CD14-positive monocyte (primary cell): ENCODE measurements around the gene CLTA. TPM values are rescaled to one million over a fixed set of nuclear protein-coding genes. Genes with fewer than 3 reads are reported as not detected.

ENCODE experiments used
- DNase-seq, 3 donors: peaks; one replicate each; pipeline ENCODE4 v3.0.0-alpha.2; 2011 to 2022
- H2AFZ ChIP-seq: 2 replicates; pipeline ENCODE4 v1.6.0; 2012; ENCODE audit warnings: mild to moderate bottlenecking, low read depth, low read length, inconsistent platforms; ENCODE audit not compliant: insufficient read depth, poor library complexity, severe bottlenecking
- H3K27ac ChIP-seq, 2 donors: 1 replicate in 1 of 2; 2 replicates in 1 of 2; pipeline ENCODE4 v1.5.1; 2012 to 2013; ENCODE audit warnings: low read length in 2 of 2, control low read depth in 1 of 2, inconsistent platforms in 1 of 2, low read depth in 1 of 2, mild to moderate bottlenecking in 1 of 2
- H3K27me3 ChIP-seq, 2 donors: one replicate each; pipeline versions ENCODE4 v1.6.0 to v1.6.1; 2011 to 2013; ENCODE audit warnings: low read length in 2 of 2; ENCODE audit not compliant: control insufficient read depth in 2 of 2, insufficient read depth in 2 of 2
- H3K36me3 ChIP-seq, 2 donors: replicated peaks in 1 of 2; 1 replicate in 1 of 2; 2 replicates in 1 of 2; pipeline versions ENCODE4 v1.5.1 to v1.6.1; 2012 to 2013; ENCODE audit warnings: low read length in 2 of 2, control low read depth in 1 of 2, inconsistent platforms in 1 of 2, mild to moderate bottlenecking in 1 of 2; ENCODE audit not compliant: insufficient read depth in 2 of 2, control insufficient read depth in 1 of 2
- H3K4me1 ChIP-seq, 2 donors: 1 replicate in 1 of 2; 2 replicates in 1 of 2; pipeline versions ENCODE4 v1.5.1 to v1.6.1; 2012 to 2013; ENCODE audit warnings: low read length in 2 of 2, control low read depth in 1 of 2, inconsistent platforms in 1 of 2, mild to moderate bottlenecking in 1 of 2, moderate library complexity in 1 of 2; ENCODE audit not compliant: insufficient read depth in 2 of 2, control insufficient read depth in 1 of 2
- H3K4me2 ChIP-seq: replicated peaks from 2 replicates; pipeline ENCODE3; 2012; ENCODE audit warnings: low read length, moderate library complexity, mild to moderate bottlenecking; ENCODE audit not compliant: poor library complexity, severe bottlenecking; ENCODE audit errors: extremely low read depth
- H3K4me3 ChIP-seq, 3 experiments: fragments of 200-600 bp in 1 of 3; sonication (generic) in 1 of 3; replicated peaks in 1 of 3; 1 replicate in 2 of 3; 2 replicates in 1 of 3; pipeline ENCODE4 v1.5.1; 2011 to 2013; ENCODE audit warnings: low read length in 3 of 3, mild to moderate bottlenecking in 3 of 3, control low read depth in 2 of 3, low read depth in 2 of 3, inconsistent platforms in 1 of 3, moderate library complexity in 1 of 3
- H3K79me2 ChIP-seq: 2 replicates; pipeline ENCODE4 v1.6.0; 2012; ENCODE audit warnings: mild to moderate bottlenecking, control low read depth, inconsistent platforms, low read length, moderate library complexity; ENCODE audit not compliant: insufficient read depth
- H3K9ac ChIP-seq: 2 replicates; pipeline ENCODE4 v1.6.0; 2017; ENCODE audit warnings: low read length, mild to moderate bottlenecking; ENCODE audit not compliant: insufficient read depth, poor library complexity, severe bottlenecking
- H3K9me3 ChIP-seq, 2 donors: replicated peaks in 1 of 2; 1 replicate in 1 of 2; 2 replicates in 1 of 2; pipeline versions ENCODE4 v1.5.1 to v1.6.1; 2012 to 2013; ENCODE audit warnings: low read length in 2 of 2, control low read depth in 1 of 2; ENCODE audit not compliant: control insufficient read depth in 1 of 2, insufficient read depth in 1 of 2
- H4K20me1 ChIP-seq: 2 replicates; pipeline ENCODE4 v1.6.0; 2012; ENCODE audit warnings: mild to moderate bottlenecking, low read length, control low read depth, moderate library complexity; ENCODE audit not compliant: insufficient read depth
- H3K27ac Mint-ChIP-seq, 7 donors: one replicate each; pipeline ENCODE4 v1.8.0; 2020; ENCODE audit warnings: mild to moderate bottlenecking in 7 of 7, mixed read lengths in 7 of 7, moderate library complexity in 6 of 7, inconsistent platforms in 2 of 7
- H3K27me3 Mint-ChIP-seq, 3 donors: one replicate each; pipeline ENCODE4 v1.8.0; 2021 to 2022; ENCODE audit warnings: low read depth in 3 of 3, mild to moderate bottlenecking in 3 of 3, mixed read lengths in 3 of 3, moderate library complexity in 3 of 3, inconsistent platforms in 1 of 3
- H3K36me3 Mint-ChIP-seq, 2 donors: one replicate each; pipeline ENCODE4 v1.8.0; 2020; ENCODE audit warnings: mixed read lengths in 2 of 2, inconsistent platforms in 1 of 2, mild to moderate bottlenecking in 1 of 2
- H3K4me1 Mint-ChIP-seq: one replicate; pipeline ENCODE4 v1.8.0; 2020; ENCODE audit warnings: mild to moderate bottlenecking, mixed read lengths
- H3K4me3 Mint-ChIP-seq, 2 donors: one replicate each; pipeline ENCODE4 v1.8.0; 2020; ENCODE audit warnings: mild to moderate bottlenecking in 2 of 2, mixed read lengths in 2 of 2, moderate library complexity in 1 of 2
- H3K9me3 Mint-ChIP-seq, 7 donors: one replicate each; pipeline ENCODE4 v1.8.0; 2020 to 2022; ENCODE audit warnings: mixed read lengths in 7 of 7, mild to moderate bottlenecking in 6 of 7, moderate library complexity in 6 of 7, inconsistent platforms in 2 of 7
- WGBS: methylation state at CpG from one replicate; pipeline ENCODE4 v1.1.5; 2013; ENCODE audit warnings: missing lambda C conversion rate; ENCODE audit not compliant: insufficient coverage; 5-methylcytosine and 5-hydroxymethylcytosine counted together
- intact Hi-C, 2 donors: fragments of 100-400 bp; cut with micrococcal nuclease; formaldehyde crosslinking; loops; one replicate each; pipeline versions ENCODE4 v1.15.0 to v1.15.1; 2023
- polyA plus RNA-seq, 3 donors: library from polyadenylated mRNA; depleted of rRNA in 1 of 3; unstranded in 2 of 3; stranded (reverse) in 1 of 3; fragments of 300-500 nt in 2 of 3; fragments of >200 nt in 1 of 3; fragmentation: Illumina TruSeq in 2 of 3; gene quantifications; 1 replicate in 2 of 3; 2 replicates in 1 of 3; pipeline ENCODE4 v1.2.3, GENCODE V29; 2012 to 2021
- TF ChIP-seq, protein P1 (sequence below): fragments of 200-600 bp; IDR thresholded peaks from one replicate; pipeline ENCODE4 v1.8.0; 2022; ENCODE audit warnings: antibody characterized with exemption, mild to moderate bottlenecking

Gene CLTA
- polyA plus RNA-seq, 3 donors, result 85.6 to 262 (median 225) TPM

DNA sequence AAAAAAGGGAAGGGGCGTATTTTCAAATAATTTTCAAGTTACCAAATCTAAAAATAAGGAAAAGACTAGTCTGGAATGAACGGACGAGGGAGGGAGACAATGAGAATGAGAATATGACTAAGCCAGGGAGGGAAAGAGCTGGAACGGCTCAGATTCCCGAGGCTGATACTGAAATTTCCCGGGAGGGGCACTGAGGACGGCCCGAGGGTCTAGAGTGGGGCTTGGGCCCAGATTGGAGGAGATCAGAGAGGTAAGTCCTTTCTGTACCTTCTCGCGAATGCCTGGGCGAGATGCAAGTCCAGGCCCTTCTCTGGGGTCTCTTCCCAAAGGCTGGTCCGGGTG lies 24.9 kb upstream of the CLTA start:
- Histone ChIP-seq H3K4me2 (peak overlapping the region; percentile 82), H3K9ac (no peak overlapping the region), H3K4me3 (peak overlapping the region in 1 of 3 experiments; percentile 71), H3K4me1 (peaks cover 18 to 28% of the 10 kb centered on the region in 2 donors), H4K20me1 (peaks cover 9% of the 10 kb centered on the region), H3K79me2 (no peaks in the 10 kb centered on the region), H2AFZ (no peak overlapping the region), H3K9me3 (no peaks in the 10 kb centered on the region), H3K27me3 (no peaks in the 10 kb centered on the region), H3K36me3 (peaks cover 28 to 34% of the 10 kb centered on the region in 2 donors), H3K27ac (no peak overlapping the region)
- Mint-ChIP-seq H3K36me3 (peaks cover 29 to 34% of the 10 kb centered on the region in 2 donors), H3K27ac (peak overlapping the region in 3 of 7 donors; percentile 20 to 66 (median 40)), H3K27me3 (peaks cover 7 to 15% (median 7%) of the 10 kb centered on the region in 3 donors), H3K4me3 (peak overlapping the region; percentile 27 to 44), H3K4me1 (peaks cover 38% of the 10 kb centered on the region), H3K9me3 (peaks cover 0 to 2% (median 0%) of the 10 kb centered on the region in 7 donors)
- TF ChIP-seq, protein P1, sequence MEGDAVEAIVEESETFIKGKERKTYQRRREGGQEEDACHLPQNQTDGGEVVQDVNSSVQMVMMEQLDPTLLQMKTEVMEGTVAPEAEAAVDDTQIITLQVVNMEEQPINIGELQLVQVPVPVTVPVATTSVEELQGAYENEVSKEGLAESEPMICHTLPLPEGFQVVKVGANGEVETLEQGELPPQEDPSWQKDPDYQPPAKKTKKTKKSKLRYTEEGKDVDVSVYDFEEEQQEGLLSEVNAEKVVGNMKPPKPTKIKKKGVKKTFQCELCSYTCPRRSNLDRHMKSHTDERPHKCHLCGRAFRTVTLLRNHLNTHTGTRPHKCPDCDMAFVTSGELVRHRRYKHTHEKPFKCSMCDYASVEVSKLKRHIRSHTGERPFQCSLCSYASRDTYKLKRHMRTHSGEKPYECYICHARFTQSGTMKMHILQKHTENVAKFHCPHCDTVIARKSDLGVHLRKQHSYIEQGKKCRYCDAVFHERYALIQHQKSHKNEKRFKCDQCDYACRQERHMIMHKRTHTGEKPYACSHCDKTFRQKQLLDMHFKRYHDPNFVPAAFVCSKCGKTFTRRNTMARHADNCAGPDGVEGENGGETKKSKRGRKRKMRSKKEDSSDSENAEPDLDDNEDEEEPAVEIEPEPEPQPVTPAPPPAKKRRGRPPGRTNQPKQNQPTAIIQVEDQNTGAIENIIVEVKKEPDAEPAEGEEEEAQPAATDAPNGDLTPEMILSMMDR, result no peak
- WGBS, result 56% methylated on average over 5 of the region's 12 CpGs
- no peak for DNase-seq
- intact Hi-C loops, result loop anchor here (1.0 to 10.0 kb wide), 5 partner anchors 7 to 131 kb away; partner anchors contain the start of gene RECK (in 2 of the 2)

DNA sequence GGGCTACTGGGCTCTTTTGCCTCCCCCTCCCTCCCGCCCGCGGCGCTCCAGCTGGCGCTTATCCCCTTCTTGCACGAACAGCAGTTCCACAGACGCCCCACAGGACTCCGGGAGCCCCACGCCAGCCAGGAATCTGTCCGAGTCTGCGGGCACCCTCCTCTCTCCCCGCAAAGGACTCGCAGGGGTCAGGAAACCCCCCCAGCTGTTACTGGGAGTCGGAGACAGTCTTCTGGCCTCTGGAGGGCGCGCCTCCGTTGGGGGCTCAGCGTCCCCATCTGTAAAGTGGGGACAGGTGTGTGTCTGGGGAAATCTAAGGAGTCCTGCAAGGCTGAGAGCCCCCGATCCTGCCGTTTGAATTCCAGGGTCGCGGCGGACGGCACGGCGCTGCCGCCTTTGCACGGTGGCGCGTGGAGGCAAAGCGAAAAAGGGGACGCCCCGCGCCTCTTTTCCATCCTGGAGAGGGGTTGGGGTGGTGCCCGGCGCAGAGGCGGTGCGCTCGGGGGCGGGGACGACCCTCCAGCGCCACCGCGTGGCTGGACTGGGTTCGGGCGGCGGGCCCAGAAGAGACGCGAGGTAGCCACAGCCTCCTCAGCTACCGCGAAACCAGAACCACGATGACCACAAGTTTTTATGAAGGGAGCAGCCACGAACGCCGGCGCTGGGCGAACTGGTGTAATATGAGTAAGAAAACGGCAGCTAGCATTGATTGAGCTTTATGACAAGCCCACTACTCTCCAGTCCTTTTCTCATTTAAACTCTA lies 24.4 kb upstream of the CLTA start:
- 1% methylated on average over 42 of the region's 58 CpGs for WGBS
- H3K4me2 ChIP-seq, result peak overlapping the region; percentile 82
- TF ChIP-seq, protein P1, result peak; percentile 92
- peaks cover 0 to 2% (median 0%) of the 10 kb centered on the region in 7 donors for H3K9me3 Mint-ChIP-seq
- peak overlapping the region; percentile 72 for H2AFZ ChIP-seq
- peak overlapping the region; percentile 45 for H3K9ac ChIP-seq
- peak; percentile 84 to 88 (median 85) for DNase-seq
- no peak overlapping the region for H3K27ac ChIP-seq
- H3K4me1 ChIP-seq, result peaks cover 18 to 28% of the 10 kb centered on the region in 2 donors
- peak overlapping the region; percentile 72 to 82 for H3K4me3 Mint-ChIP-seq
- H3K27me3 Mint-ChIP-seq, result peaks cover 7 to 15% (median 7%) of the 10 kb centered on the region in 3 donors
- H3K79me2 ChIP-seq, result no peaks in the 10 kb centered on the region
- H3K4me3 ChIP-seq, result peak overlapping the region; percentile 27 to 71 (median 52)
- no peaks in the 10 kb centered on the region for H3K27me3 ChIP-seq
- peak overlapping the region in 6 of 7 donors; percentile 23 to 87 (median 76) for H3K27ac Mint-ChIP-seq
- peaks cover 9% of the 10 kb centered on the region for H4K20me1 ChIP-seq
- intact Hi-C loops, result loop anchor here (1.0 to 10.0 kb wide), 5 partner anchors 8 to 132 kb away; partner anchors contain the start of gene RECK (in 2 of the 2)
- H3K4me1 Mint-ChIP-seq, result peaks cover 38% of the 10 kb centered on the region
- peaks cover 24 to 28% of the 10 kb centered on the region in 2 donors for H3K36me3 Mint-ChIP-seq
- peaks cover 24 to 28% of the 10 kb centered on the region in 2 donors for H3K36me3 ChIP-seq
- H3K9me3 ChIP-seq, result no peaks in the 10 kb centered on the region
